GM12875 (cell line): ENCODE results near the gene VWA8.
A peak's percentile ranks its signal among the peaks of the same experiment; 100 is the strongest.

Experiments
- H3K4me3 ChIP-seq: one replicate; pipeline ENCODE4 v1.5.1; 2011; ENCODE audit warnings: low read depth, low read length, control low read depth
- TF ChIP-seq, protein P1 (sequence below): IDR thresholded peaks from 2 replicates; pipeline ENCODE4 v1.5.1; 2011; ENCODE audit warnings: low read depth, mild to moderate bottlenecking, control low read depth, inconsistent platforms, low read length, moderate library complexity, borderline replicate concordance; ENCODE audit not compliant: insufficient read depth

Gene VWA8

DNA sequence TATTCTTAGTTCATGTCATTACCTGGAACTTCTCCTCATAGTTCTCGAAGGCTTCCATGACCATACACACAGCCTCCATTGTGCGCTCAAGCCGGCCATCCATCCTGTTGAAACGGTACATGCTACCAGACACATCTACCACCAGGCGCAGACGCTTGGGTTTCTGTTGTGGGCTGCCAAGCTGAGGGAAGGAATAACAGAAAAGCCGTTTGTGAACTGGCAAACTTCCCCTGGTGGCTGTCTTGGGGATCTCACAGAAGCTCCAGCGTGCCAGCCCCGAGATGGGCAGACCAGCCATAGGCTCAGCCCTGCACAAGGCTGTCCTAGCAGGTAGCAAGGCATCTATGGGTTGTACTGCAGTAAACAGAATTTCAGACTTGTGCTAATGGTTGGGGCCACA, 373.4 kb downstream of the VWA8 start:
- TF ChIP-seq, protein P1, sequence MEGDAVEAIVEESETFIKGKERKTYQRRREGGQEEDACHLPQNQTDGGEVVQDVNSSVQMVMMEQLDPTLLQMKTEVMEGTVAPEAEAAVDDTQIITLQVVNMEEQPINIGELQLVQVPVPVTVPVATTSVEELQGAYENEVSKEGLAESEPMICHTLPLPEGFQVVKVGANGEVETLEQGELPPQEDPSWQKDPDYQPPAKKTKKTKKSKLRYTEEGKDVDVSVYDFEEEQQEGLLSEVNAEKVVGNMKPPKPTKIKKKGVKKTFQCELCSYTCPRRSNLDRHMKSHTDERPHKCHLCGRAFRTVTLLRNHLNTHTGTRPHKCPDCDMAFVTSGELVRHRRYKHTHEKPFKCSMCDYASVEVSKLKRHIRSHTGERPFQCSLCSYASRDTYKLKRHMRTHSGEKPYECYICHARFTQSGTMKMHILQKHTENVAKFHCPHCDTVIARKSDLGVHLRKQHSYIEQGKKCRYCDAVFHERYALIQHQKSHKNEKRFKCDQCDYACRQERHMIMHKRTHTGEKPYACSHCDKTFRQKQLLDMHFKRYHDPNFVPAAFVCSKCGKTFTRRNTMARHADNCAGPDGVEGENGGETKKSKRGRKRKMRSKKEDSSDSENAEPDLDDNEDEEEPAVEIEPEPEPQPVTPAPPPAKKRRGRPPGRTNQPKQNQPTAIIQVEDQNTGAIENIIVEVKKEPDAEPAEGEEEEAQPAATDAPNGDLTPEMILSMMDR: 0 out of 2 replicates have a peak, but pooled peaks have one; percentile 22

DNA sequence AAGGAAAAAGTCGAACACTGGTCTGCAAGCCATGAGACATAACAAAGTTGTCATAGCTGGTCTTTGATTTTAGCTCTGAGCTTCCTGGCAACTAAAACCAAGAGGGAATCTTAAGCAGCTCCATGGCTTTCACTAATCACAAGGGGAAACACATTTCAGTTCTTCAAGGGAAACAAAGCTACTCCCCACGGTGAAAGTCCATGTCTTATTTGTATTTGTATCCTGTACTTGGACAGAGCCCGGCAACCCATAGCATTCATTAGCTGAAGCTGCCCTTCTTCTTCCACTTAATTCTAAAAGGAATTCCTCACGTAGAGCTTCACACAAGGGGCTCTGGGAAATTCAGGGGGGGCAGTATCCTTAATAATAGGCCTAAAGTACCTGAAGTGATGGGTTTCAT, 374.7 kb downstream of the VWA8 start:
- TF ChIP-seq, protein P1: no peak
- H3K4me3 ChIP-seq: no peak overlapping the region

More for the DNA sequence above, 373.4 kb downstream of the VWA8 start:
- no peak overlapping the region for H3K4me3 ChIP-seq

DNA sequence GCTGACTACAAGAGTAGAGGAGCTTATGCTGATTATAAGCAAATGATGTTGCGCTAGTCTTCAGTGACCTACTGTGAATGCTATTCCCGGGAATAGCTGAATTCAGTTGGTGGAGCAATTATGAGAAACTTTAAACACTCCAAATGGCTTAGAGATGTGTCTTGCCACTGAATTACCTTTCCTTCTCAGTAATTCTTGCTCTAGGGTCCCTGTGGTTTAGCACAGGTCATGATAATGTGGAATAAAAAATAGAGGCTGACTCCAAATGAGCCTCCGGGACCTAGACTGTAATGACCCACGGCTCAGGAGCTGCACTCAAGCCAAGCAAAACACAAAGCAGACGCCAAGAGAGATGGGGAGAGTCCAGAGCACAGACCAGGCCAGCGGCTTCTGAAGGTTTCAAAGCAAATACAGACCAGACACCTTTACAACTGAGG, 378.9 kb downstream of the VWA8 start:
- TF ChIP-seq, protein P1: no peak
- no peak overlapping the region for H3K4me3 ChIP-seq

DNA sequence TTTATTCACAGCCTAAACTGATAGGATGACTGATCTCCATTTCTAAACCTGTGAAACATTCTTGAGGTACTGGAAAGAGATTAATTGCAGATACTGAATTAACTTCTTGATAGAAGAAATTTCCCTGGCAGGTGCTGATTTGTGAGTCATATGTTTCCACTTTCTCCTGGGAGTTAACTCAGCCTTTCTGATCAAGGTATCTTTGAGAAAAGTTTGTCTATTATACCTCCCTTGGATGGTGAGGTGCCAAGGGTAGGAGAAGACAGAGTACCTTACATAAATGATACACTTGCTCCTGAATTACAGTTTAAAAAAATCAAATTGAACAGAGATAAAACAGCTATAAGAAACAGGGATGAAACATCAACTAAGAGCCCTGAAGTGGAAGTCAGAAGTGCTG, 380.6 kb downstream of the VWA8 start:
- H3K4me3 ChIP-seq: no peak overlapping the region
- TF ChIP-seq, protein P1: no peak

DNA sequence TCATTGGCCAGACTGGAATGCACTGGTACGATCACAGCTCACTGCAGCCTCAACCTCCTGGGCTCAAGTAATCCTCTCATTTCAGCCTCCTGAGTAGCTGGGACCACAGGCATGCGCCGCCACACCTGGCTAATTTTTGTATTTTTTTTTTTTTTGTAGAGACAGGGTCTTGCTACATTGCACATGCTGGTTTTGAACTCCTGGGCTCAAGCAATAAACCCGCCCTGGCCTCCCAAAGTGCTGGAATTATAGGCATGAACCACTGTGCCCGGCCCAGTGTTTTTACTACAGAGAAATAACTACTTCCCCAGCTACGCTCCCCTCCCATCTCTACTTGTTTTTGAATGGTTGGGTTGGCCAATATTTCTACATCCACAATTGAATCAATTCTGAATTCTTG, 381.0 kb downstream of the VWA8 start:
- TF ChIP-seq, protein P1: no peak
- no peak overlapping the region for H3K4me3 ChIP-seq

DNA sequence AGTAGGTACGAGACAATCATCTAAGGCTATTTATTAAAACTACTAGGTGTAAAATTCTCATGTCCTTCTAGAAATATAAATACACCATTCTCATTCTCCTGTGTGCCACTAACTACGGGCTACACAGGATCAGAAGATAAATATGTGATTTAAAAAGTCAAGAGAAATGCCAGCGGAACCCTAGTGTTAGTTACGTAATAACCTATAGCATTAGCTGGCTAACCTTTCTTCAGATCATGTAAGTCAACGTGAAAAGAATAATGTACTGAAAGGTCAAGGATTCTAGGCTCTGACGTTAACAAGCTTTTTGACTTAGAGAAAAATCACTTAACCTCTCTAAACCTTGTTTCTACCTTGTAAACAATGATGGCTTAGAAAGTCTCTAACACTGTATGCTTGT, 381.7 kb downstream of the VWA8 start:
- TF ChIP-seq, protein P1: no peak

DNA sequence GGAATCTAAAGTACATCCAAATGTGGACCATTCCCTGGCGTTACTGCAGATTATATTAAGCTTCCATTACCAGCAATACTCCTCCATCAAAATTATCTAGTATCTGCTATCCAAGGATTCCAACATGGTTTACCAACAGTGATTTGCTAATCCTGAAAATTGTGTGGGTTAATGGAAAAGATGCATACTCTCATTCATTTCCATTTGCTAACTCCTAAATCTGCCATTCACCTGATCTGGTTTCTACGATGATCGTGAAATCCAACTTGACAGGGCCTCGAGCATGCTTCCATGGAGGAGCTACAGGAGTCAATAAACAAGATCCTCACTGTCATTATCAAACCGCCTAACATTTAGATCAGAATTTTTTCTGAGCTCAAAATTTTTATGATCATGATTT, 382.5 kb downstream of the VWA8 start:
- H3K4me3 ChIP-seq: no peak overlapping the region
- TF ChIP-seq, protein P1: no peak

More for the DNA sequence above, 381.7 kb downstream of the VWA8 start:
- H3K4me3 ChIP-seq: no peak overlapping the region
